HK-2 (cell line): ENCODE results near the gene DHRSX.
"Not testable (repeated sequence)": the region's sequence is repeated elsewhere in the genome, so short reads cannot be mapped to it uniquely, and the experiment has no call there.

Experiments used
- DNase-seq: peaks from one replicate; pipeline ENCODE4 v3.0.0-alpha.2; 2018; ENCODE audit not compliant: unreplicated experiment

Gene DHRSX

DNA sequence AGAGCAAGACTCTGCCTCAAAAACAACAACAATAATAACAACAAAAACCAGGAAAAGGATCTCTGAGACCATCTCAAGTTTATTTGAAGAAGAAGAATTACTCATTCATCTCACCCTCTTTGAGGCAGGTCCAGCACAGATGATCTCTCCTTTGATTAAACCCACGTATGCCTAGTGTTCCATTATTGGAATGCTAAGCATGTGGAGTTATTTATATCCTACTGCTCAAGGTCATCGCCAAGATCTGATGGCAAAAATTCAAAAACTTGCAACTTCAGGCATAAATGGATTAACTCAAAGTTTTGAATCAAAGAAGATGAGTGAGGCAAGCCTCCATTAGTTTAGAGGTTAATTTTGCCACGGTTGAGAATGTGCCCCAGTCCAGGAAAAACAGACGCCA is 184.2 kb downstream of the DHRSX start:
- DNase-seq = no peak

DNA sequence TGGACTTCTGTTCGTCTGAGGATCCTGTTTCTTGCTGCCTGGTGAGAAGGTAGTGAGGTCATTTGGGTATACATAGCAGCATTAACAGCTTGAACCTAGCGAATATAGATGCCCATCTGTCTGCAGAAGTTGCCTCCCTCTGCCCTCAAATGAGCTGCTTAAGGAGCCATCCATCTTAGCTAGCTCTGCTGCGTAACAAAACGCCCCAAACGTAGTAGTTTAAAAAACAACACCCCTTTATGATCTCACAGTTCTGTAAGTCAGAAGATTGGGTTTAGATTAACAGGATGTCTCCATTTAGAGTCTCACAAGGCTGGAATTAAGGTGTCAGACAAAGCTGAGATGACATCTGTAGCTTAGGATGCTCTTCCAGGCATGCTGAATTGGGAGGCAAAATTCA is 185.3 kb downstream of the DHRSX start:
- DNase-seq = no peak

DNA sequence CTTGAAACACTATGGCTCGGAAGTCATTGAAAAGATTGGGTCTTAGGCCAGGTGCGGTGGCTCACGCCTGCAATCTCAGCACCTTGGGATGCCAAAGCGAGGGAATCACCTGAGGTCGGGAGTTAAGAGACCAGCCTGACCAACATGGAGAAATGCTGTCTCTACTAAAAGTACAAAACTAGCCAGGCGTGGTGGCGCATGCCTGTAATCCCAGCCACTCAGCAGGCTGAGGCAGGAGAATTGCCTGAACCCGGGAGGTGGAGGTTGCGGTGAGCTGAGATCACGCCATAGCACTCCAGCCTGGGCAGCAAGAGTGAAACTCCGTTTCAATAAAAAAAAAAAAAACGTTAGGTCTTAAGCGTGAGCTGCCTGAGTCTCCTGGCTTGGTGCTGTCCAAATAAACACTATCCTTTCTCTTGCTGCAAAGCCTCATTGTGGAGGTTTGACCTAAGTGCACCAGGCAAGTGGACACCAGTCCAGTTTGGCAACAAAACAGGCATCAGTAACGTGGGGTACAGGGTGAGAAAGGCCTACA is 185.9 kb downstream of the DHRSX start:
- DNase-seq = no peak

GRCh38 chrX:2313864-2314640 is 186.7 kb downstream of the DHRSX start:
- DNase-seq = no peak

GRCh38 chrX:2312061-2312591 is 188.7 kb downstream of the DHRSX start:
- DNase-seq = not testable (repeated sequence)

DNA sequence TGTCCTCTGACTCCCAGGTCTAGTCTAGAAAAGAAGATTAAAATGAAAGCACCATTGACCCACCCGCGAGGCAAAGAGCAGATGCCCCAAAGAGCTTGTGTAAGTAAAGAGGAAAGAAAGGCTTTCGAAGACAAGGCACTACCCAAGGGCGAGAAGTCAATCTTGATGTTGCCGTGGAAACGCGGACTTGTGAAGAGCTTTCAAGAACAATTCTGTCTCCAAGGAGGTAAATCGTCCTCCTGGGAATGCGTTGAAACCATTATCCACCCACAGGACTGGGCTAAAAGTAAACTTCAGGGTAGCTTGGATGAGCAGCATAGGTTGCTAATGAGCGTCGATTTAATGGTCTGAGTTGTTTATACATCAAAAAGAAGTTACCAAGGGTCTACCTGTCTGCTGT is 189.3 kb downstream of the DHRSX start:
- DNase-seq = no peak

GRCh38 chrX:2301901-2302300 is 198.9 kb downstream of the DHRSX start:
- no peak for DNase-seq

GRCh38 chrX:2299871-2300270 is 200.9 kb downstream of the DHRSX start:
- no peak for DNase-seq

DNA sequence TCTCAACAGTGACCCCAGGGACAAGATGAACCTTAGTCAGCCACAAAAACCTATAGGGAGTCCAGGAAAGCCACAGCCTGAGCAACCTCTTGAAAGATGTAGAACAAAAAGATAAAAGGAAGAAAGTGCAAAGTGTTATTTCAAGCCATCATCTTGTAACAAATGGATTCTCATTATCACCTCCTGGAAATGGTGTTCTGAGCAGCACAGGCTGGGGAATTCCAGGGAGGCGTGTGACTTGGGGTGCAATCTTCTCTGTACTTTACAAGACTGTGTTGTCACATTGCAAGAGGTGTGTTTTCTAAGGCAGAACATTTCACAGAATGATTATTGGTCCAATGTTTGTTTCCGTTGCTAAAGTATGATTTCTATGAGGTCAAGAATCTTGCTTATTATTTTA is 214.0 kb downstream of the DHRSX start:
- no peak for DNase-seq

DNA sequence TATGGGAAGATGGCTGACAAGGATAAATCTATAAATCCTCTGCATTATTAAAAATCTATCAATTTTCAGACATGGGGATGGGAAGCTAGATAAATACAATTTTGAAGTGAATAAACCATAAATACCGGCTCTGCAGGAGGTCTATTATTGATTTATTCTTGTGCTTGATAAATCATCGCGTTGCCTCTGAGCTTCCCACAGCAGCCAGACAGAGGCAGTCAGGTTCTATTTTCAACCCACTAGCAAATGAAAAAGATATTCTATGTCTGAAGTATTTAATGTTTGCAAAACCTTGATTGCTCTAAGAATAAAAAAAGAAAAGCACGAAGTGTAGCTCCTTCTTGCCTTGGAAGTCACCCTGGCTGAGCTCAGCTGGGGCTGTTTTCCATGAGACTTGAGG is 216.2 kb downstream of the DHRSX start:
- no peak for DNase-seq

DNA sequence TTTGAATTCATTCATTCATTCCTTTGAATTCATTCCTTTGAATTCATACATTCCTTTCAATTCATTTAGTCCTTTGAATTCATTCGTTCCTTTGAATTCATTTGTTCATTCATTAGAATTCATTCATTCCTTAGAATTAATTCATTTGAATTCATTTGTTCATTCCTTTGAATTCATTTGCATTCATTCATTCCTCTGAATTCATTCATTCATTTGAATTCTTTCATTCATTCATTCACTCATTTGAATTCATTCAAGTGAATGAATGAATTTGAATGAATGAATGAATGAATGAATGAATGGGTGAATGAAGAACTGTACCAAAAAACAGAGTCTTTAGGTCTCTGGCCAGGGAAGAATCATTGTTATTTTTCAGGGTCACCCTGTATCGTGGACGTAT is 216.6 kb downstream of the DHRSX start:
- no peak for DNase-seq

GRCh38 chrX:2283111-2283859 is 217.5 kb downstream of the DHRSX start:
- DNase-seq = no peak

DNA sequence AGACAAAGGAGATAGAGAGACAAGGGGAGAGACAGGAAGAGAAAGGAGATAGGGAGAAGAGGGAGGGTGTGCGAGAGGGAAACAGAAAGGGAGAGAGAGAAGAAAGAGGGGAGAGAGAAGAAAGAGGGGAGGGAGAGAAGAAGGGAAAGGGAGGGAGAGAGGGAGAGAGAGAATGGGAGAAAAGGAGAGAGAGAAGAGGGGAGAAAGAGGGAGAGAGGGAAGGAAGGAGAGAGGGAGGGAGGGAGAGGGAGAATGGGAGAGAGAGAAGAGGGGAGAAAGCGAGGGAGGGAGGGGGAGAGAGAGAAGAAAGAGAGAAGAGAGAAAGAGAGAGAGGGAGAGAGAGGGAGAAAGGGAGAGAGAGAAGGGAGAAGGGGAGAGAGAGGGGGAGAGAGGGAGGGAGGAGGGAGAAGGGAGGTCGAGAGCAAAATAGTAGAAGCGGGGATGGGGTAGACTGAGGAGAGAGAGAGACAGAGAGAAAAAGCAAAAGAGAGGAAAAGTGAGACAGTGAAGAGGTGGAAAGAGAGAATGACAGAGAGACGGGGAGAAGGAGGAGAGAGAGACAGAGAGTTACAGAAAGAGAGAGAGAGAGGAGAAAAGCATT is 218.2 kb downstream of the DHRSX start:
- no peak for DNase-seq

- DNase-seq = no peak
Measured at GRCh38 chrX:2272337-2272736, 228.4 kb downstream of the DHRSX start.

DNA sequence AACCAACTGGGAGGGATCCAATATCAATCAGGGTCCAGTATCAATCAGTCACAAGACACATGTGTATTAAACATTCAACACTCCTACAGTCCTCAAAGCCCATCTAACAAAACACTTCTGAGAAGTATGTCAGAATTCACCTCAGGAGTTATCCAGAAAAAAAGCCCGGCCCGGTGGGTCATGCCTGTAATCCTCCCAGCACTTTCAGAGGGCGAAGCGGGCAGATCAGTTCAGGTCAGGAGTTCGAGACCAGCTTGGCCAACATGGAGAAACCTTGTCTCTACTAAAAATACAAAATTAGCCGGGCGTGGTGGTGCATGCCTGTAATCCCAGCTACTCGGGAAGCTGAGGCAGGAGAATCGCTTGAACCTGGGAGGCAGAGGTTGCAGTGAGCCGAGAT is 229.2 kb downstream of the DHRSX start:
- DNase-seq = not testable (repeated sequence)

DNA sequence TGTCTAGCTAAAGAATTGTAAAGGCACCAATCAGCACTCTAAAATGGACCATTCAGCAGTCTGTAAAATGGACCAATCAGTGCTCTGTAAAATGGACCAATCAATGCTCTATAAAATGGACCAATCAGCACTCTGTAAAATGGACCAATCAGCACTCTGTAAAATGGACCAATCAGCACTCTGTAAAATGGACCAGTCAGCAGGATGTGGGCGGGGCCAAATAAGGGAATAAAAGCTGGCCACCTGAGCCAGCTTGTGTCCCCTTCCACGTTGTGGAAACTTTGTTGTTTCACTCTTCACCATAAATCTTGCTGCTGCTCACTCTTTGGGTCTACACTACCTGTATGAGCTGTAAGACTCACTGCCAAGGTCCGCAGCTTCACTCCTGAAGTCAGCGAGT is 230.0 kb downstream of the DHRSX start:
- not testable (repeated sequence) for DNase-seq

- no peak for DNase-seq
Measured at GRCh38 chrX:2267890-2268289, 232.9 kb downstream of the DHRSX start.

DNA sequence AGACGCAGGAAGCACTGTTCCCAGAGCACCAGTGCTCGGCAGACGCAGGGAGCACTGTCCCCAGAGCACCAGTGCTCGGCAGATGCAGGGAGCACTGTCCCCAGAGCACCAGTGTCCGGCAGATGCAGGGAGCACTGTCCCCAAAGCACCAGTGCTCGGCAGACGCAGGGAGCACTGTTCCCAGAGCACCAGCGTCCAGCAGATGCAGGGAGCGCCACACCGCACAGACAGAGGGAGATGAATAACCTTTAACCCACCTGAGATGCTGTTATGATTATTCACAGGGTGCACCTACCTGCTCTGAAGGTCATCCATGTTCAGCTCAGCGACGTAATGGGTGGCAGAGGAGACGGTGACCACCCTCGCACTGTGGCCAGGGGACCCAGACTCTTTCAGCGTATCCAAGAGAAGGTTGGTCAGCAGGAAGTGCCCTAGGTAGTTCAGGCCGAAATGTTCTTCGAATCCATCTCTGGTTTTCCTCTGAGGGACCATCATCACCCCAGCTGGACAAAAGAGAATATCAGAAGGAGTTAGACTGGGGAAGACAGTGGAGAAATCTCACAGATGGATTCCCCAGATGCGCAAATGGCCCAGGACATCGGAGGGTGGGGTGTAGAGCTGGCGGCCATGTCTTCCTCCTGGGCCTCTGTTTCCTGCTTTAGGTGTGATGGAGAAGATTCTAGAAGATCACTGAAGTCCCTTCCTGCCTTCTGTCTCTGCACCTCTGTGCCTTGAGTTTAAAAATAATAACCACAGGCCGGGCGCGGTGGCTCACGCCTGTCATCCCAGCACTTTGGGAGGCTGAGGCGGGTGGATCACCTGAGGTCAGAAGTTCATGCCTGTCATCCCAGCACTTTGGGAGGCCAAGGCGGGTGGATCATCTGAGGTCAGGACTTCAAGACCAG is 234.1 kb downstream of the DHRSX start:
- no peak for DNase-seq

DNA sequence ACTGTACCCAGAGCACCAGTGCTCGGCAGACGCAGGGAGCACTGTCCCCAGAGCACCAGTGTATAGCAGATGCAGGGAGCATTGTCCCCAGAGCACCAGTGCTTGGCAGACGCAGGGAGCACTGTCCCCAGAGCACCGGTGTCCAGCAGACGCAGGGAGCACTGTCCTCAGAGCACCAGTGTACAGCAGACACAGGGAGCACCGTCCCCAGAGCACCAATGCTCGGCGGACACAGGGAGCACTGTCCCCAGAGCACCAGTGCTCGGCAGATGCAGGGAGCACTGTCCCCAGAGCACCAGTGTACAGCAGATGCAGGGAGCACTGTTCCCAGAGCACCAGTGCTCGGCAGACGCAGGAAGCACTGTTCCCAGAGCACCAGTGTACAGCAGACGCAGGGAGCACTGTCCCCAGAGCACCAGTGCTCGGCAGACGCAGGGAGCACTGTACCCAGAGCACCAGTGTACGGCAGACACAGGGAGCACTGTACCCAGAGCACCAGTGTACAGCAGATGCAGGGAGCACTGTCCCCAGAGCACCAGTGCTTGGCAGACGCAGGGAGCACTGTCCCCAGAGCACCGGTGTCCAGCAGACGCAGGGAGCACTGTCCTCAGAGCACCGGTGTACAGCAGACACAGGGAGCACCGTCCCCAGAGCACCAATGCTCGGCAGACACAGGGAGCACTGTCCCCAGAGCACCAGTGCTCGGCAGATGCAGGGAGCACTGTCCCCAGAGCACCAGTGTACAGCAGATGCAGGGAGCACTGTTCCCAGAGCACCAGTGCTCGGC is 234.9 kb downstream of the DHRSX start:
- DNase-seq = not testable (repeated sequence)

- no peak for DNase-seq
Measured at GRCh38 chrX:2264179-2265030, 236.4 kb downstream of the DHRSX start.
